Activated T-helper 2 cell treated with anti-CD3 and anti-CD28 coated beads, Interferon-gamma antibody, Interleukin-2, Interleukin-4, amounts not matched to agents 10 μg/mL and 5 μg/mL and 100 μg/mL, durations not matched to agents 14 hours and 24 hours and 36 hours (primary cell): ENCODE data around the gene BATF3. TPM values are rescaled to one million over a fixed set of nuclear protein-coding genes. Genes with fewer than 3 reads are reported as not detected.

Source experiments
- DNase-seq: peaks from one replicate; pipeline ENCODE4 v3.0.0; 2021; ENCODE audit warnings: low spot score
- H3K27ac Mint-ChIP-seq: one replicate; pipeline ENCODE4 v1.8.0; 2021; ENCODE audit warnings: mixed read lengths
- H3K27me3 Mint-ChIP-seq: one replicate; pipeline ENCODE4 v1.8.0; 2021; ENCODE audit warnings: low read depth, mixed read lengths
- H3K36me3 Mint-ChIP-seq: one replicate; pipeline ENCODE4 v1.8.0; 2021; ENCODE audit warnings: low read depth, mixed read lengths
- H3K4me1 Mint-ChIP-seq: one replicate; pipeline ENCODE4 v1.8.0; 2021; ENCODE audit warnings: low read depth, mixed read lengths
- H3K4me3 Mint-ChIP-seq: one replicate; pipeline ENCODE4 v1.8.0; 2021; ENCODE audit warnings: low read depth, mild to moderate bottlenecking, moderate library complexity, mixed read lengths
- H3K9me3 Mint-ChIP-seq: one replicate; pipeline ENCODE4 v1.8.0; 2021; ENCODE audit warnings: mixed read lengths
- intact Hi-C: fragments of 100-400 bp; cut with micrococcal nuclease; formaldehyde crosslinking; loops from one replicate; pipeline ENCODE4 v1.15.1; 2023
- total RNA-seq: library from RNA; stranded (reverse); gene quantifications from 2 replicates; pipeline ENCODE4 v1.2.3, GENCODE V29; 2022

BATF3 gene
- total RNA-seq, 1 donor from 2014 or later = 249 TPM

DNA sequence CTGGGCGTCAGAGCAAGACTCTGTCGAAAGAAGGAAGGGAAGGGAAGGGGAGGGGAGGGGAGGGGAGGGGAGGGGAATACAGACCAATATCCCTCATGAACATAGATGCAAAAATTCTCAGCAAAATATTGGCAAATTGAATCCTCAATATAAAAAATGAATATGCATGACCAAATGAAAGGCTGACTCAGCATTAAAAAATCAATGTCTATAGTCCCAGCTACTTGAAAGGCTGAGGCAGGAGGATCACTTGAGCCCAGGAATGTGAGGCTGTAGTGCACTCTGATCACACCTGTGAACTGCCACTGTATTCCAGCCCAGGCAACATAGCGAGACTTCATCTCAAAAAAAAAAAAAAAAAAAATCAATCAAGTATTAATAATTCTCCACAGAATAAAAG lies 24.0 kb downstream of the BATF3 start:
- no peak for DNase-seq
- Mint-ChIP-seq H3K9me3 (no peaks in the 10 kb centered on the region), H3K27me3 (no peaks in the 10 kb centered on the region), H3K4me1 (peaks cover 47% of the 10 kb centered on the region), H3K27ac (no peak overlapping the region), H3K36me3 (no peaks in the 10 kb centered on the region), H3K4me3 (no peak overlapping the region)
- intact Hi-C loops = no loop called here

DNA sequence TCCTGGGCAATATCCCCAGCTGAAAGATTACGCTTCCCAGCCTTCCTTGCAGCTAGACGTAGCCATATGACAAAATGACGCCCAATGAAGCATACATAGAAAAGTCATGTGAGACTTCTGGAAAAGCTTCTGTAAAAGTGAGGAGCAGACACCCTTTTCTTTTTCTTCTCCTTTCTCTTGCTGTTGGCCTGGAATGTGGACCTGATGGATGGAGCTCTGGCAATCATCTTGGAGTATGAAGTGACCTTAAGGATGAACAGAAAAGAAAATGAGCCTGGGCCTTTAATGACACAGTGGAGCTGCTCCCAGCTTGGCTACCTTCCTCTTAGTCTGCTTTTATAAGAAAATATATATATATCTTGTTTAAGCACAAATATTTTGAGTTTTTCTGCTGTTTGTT lies 24.8 kb downstream of the BATF3 start:
- intact Hi-C loops = no loop called here
- H3K27me3 Mint-ChIP-seq = no peaks in the 10 kb centered on the region
- H3K36me3 Mint-ChIP-seq = no peaks in the 10 kb centered on the region
- peak overlapping the region; percentile 5 for H3K27ac Mint-ChIP-seq
- DNase-seq = no peak
- peaks cover 45% of the 10 kb centered on the region for H3K4me1 Mint-ChIP-seq
- H3K4me3 Mint-ChIP-seq = no peak overlapping the region
- no peaks in the 10 kb centered on the region for H3K9me3 Mint-ChIP-seq

DNA sequence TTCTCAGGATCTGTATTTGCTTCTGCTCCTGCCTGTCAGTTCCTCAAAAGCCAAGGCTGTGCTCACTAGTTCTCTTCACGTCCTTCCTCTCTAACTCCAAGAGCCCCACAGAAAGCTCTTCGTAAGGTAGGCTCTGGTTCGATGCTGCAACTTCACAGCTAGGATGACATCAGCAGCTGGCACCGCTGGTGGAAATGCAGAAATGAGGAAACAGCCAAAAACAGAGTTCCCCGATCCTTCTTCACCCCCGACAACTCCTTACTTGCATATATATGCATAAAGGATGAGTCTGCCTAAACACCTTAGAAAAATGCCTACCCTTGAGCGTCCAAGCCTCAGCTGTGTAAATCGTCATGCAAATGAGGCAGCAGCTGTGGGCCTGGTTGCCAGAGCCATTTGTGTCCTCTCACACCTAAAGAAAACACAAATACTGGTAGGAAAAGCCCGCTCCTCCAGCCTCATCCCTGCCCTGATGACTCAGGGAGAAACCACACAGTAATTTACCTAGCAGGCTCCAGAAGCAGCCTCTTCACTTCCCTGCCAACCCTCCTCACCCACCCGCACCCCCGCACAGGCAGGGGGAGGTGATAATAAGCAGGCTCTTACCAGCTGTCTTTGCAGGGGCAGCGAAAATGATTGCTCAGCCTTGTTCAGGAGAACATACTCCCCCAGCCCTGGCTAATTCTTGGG lies 28.2 kb downstream of the BATF3 start:
- H3K36me3 Mint-ChIP-seq = no peaks in the 10 kb centered on the region
- H3K4me1 Mint-ChIP-seq = peaks cover 45% of the 10 kb centered on the region
- H3K27me3 Mint-ChIP-seq = no peaks in the 10 kb centered on the region
- intact Hi-C loops = no loop called here
- H3K9me3 Mint-ChIP-seq = no peaks in the 10 kb centered on the region
- H3K27ac Mint-ChIP-seq = peak overlapping the region; percentile 2
- DNase-seq = no peak
- no peak overlapping the region for H3K4me3 Mint-ChIP-seq

DNA sequence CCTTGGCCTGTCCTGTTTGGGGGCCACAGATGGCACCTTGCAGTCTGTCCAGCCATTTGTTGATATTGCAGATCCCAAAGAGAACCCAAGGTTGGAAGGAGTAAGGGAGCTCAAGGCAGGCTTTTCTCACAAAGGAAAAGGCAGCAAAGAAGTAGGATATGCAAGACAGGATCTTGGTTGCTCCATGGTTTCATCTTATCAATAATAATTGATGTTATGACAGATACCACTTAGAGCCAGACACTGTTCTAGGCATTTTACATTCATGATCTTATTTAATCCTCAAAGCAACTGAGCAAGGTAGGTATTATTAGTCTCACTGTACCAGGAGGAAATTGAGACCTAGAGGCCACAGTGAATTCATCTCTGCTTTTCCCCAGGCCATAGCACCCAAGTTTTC lies 28.8 kb downstream of the BATF3 start:
- Mint-ChIP-seq H3K9me3 (no peaks in the 10 kb centered on the region), H3K4me1 (peaks cover 50% of the 10 kb centered on the region), H3K4me3 (no peak overlapping the region), H3K36me3 (no peaks in the 10 kb centered on the region), H3K27ac (no peak overlapping the region), H3K27me3 (no peaks in the 10 kb centered on the region)
- no peak for DNase-seq
- intact Hi-C loops = no loop called here

DNA sequence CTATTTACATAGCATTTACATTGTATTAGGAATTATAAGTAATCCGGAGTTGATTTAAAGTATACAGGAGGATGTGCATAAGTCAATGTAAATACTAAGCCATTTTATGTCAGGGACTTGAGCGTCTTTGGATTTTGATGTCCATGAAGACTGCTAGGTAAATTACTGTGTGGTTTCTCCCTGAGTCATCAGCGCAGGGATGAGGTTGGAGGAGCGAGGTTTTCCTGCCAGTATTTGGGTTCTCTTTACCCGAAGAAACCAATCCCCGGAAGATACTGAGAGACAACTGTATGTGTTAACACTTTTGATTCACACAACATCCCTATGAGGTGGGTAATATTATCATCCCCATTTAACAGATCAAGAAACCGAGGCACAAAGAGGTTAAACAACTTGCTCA lies 29.3 kb downstream of the BATF3 start:
- Mint-ChIP-seq H3K27ac (no peak overlapping the region), H3K4me1 (peaks cover 55% of the 10 kb centered on the region), H3K9me3 (no peaks in the 10 kb centered on the region), H3K27me3 (no peaks in the 10 kb centered on the region), H3K4me3 (no peak overlapping the region), H3K36me3 (no peaks in the 10 kb centered on the region)
- intact Hi-C loops = no loop called here
- DNase-seq = no peak

DNA sequence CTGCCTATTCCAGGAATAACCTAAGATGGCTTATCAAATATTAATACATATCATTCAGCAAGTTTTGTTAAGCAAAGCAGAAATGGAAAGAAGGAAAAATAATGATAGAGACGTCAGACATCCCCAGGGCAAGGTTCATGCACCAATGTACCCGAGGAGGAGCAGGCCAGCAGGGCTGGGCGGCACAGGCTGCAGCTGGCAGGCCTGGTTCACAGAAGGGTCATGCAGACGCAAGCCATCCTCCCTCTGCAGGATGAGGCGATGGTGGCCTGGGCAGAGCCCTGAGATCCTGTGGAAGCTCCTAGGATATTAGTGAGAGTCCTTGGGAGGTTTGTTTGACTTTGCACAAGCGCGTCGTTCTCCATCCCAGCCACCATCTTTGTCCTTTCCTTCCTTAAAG lies 30.0 kb downstream of the BATF3 start:
- no peaks in the 10 kb centered on the region for H3K27me3 Mint-ChIP-seq
- H3K9me3 Mint-ChIP-seq = no peaks in the 10 kb centered on the region
- peaks cover 57% of the 10 kb centered on the region for H3K4me1 Mint-ChIP-seq
- H3K27ac Mint-ChIP-seq = no peak overlapping the region
- no peaks in the 10 kb centered on the region for H3K36me3 Mint-ChIP-seq
- intact Hi-C loops = no loop called here
- DNase-seq = no peak
- H3K4me3 Mint-ChIP-seq = no peak overlapping the region

DNA sequence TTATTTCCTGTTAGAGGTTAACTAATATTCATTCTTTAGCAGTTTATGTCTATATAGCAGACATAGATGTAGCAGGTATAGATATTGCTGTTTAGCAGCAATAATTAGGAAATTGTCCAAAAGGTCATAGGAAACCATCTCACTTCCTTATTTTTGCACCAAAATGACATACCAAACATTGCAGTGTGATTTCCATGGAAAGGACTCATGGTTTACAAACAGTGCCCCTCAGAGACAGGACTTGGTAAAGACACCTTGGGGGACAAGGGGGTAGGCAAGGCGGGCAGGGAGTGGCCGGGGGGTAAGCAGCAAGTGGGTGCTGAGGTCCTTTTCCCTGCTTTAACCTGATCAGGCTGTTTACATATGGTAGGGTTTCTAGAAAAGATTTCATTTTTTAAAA lies 30.5 kb downstream of the BATF3 start:
- no peak overlapping the region for H3K4me3 Mint-ChIP-seq
- intact Hi-C loops = no loop called here
- H3K27ac Mint-ChIP-seq = no peak overlapping the region
- no peak for DNase-seq
- H3K27me3 Mint-ChIP-seq = no peaks in the 10 kb centered on the region
- H3K36me3 Mint-ChIP-seq = no peaks in the 10 kb centered on the region
- no peaks in the 10 kb centered on the region for H3K9me3 Mint-ChIP-seq
- peaks cover 57% of the 10 kb centered on the region for H3K4me1 Mint-ChIP-seq

DNA sequence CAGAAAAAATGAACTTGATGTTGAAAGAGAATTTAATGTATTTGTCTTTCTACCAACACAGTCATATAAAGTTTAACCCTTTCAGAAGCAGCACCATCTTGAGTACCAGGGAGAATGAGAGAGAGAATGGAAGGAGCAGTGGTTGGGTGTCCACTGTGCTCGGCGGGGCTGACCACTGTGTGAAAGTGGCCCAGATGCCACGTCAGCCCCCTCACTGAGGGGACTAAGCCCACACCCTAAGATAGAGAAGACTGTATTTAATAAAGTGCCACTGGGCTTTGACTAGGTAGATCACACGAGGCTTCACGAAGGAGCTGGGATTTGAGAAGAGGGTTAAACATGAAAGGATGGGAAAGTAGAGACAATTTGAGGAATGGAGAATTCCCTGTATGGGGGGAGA lies 31.2 kb downstream of the BATF3 start:
- Mint-ChIP-seq H3K27me3 (no peaks in the 10 kb centered on the region), H3K36me3 (no peaks in the 10 kb centered on the region), H3K4me1 (peaks cover 57% of the 10 kb centered on the region), H3K9me3 (no peaks in the 10 kb centered on the region), H3K4me3 (no peak overlapping the region), H3K27ac (no peak overlapping the region)
- DNase-seq = no peak
- intact Hi-C loops = no loop called here

DNA sequence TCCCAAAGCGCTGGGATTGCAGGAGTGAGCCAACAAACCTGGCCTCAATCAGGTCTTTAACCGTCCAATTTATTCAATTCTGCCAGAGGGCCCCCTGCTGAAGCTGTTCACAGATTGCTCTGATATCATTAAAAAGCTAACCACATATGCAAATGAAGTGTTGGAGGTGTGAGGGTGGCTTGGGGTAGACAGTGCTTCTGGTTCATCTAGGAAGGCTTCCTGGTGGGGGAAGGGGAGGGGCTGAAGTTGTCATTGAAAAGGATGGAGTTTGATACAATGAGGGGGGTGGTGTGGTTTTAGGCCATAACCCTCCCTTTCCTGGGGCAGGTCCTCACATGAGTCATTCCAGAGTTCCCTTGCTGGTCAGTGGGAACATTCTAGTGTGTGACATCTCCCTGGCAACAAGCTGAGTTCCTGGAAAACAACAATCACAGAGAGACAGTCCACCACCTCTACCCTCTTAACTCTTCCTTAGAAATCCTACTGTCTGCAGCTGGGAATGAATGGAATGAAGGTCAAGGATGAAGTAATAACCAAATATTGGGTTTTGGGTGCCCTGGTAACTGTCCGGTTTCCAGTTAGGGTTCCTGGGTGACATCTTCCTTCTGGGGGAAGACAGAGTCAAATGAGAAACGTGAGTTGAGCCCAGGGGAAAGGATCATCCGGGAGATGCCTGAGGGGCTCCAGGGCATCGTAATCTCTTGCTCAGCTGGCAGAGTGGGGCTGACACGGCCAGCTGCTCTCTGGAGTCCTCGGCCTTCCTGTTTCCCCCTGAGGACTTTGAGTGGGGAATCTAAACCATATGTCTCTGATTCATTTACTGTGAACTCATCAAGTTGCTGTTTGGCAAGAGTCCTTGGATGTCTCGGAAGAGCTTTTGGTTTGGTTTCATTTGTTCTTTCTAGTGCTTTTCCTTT lies 32.2 kb downstream of the BATF3 start:
- Mint-ChIP-seq H3K27ac (no peak overlapping the region), H3K4me3 (no peak overlapping the region)
- intact Hi-C loops = loop anchor here (1.0 to 2.0 kb wide), 2 partner anchors 16 to 31 kb away; partner anchors contain the start of gene BATF3

DNA sequence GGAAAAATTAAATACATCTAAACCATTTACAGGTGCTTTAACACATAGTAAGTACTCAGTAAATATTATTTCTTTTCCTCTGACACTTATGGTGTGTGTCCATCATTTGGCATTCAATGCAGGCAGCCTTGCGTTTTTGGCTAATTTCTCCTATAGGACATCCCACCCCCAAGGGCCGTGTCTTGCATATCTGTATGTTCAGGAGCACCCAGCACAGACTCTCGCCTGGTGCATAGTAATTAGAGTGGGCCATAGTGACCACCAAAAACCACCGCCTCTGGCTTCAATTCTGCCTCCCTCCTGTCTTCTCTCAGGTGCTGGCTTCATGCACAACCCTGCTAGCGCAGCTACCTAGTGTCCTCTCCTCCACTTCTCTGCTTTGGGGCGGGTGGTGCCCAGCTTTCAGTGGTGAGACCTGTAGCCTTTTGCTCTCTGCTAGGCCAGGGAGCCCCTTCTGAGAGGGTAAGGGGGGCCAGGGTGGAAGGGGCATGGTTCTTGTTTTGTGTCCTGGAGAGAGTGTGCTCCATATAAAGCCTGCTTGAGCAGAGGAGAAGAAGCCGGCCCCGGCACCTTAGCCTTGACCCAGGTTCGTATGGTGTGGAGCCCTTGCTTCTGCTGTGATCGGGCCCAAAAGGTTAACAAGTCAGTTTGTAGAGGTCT lies 33.4 kb downstream of the BATF3 start:
- intact Hi-C loops = loop anchor here (2.0 kb wide), 1 partner anchor 33 kb away; the partner anchor contains the start of gene BATF3
- peaks cover 48% of the 10 kb centered on the region for H3K4me1 Mint-ChIP-seq
- peak overlapping the region; percentile 82 for H3K4me3 Mint-ChIP-seq
- H3K27me3 Mint-ChIP-seq = peaks cover 11% of the 10 kb centered on the region
- H3K27ac Mint-ChIP-seq = no peak overlapping the region
- no peak for DNase-seq
- H3K9me3 Mint-ChIP-seq = no peaks in the 10 kb centered on the region
- H3K36me3 Mint-ChIP-seq = no peaks in the 10 kb centered on the region

More for the DNA sequence above, 32.2 kb downstream of the BATF3 start:
- DNase-seq = no peak
- Mint-ChIP-seq H3K27me3 (peaks cover 6% of the 10 kb centered on the region), H3K9me3 (no peaks in the 10 kb centered on the region), H3K4me1 (peaks cover 57% of the 10 kb centered on the region), H3K36me3 (no peaks in the 10 kb centered on the region)

DNA sequence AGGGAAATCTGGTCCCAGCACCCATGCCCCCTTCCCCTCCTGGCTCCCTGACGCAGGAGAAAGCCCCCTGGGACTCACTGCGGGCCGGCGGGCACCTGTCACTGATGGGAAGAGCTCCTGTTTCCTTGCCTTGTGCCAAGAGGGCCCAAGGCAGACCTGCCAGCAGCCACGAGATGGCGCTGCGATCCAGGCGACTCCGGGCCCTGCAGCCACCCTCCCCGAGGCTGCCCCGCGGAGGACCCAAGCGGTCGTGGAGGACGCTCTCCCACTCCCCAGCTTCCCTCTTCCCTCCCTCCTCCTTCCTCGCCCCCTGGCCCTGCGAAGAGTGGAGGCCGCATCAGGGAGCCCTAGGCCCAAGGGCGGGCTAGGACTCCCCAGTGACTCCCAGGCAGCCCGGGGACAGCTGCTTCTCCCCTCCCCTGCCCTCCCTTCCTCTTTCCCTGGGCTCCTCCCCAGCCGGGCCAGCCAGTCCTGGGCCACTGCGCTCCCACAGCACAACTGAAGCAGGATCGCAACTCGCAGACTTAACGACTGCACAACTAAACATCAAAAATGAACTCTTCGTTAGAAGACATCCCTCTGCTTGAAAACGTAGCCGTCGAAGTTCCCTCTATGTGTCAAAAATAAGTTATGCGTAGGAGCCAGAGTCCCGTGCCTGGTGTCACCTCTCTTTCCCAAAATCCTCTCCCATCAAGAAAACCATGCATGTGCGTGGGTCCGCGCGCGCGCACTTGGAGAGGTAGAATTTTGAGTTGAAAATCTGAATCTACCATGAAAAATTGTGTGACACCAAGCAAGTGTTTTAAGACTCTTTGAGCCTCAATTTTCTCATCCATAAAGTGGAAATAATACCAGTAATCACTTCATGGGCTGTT lies 34.2 kb downstream of the BATF3 start:
- peak overlapping the region; percentile 82 for H3K4me3 Mint-ChIP-seq
- no peaks in the 10 kb centered on the region for H3K9me3 Mint-ChIP-seq
- intact Hi-C loops = loop anchor here (1.0 to 2.0 kb wide), 2 partner anchors 33 to 117 kb away; partner anchors contain the start of gene BATF3
- peaks cover 16% of the 10 kb centered on the region for H3K27me3 Mint-ChIP-seq
- peak; percentile 73 for DNase-seq
- no peaks in the 10 kb centered on the region for H3K36me3 Mint-ChIP-seq
- peak overlapping the region; percentile 73 for H3K27ac Mint-ChIP-seq
- peaks cover 42% of the 10 kb centered on the region for H3K4me1 Mint-ChIP-seq
